ENCODE data around the gene HIF3A. TPM values are rescaled to one million over a fixed set of nuclear protein-coding genes. Genes with fewer than 3 reads are reported as not detected.

The HIF3A gene
- total RNA-seq, 3 donors from 2014 or later = 4.9 to 96.1 (median 19.0) TPM

GRCh38 chr19:46347985-46348384 is 51.1 kb downstream of the HIF3A start:
- no peak for ATAC-seq
- intact Hi-C loops (cut with DNase I, micrococcal nuclease) = no loop called here
- peaks cover 42% of the 10 kb centered on the region for H3K4me1 ChIP-seq (ENCODE audit: low read depth)
- DNase-seq = no peak
- TF ChIP-seq CTCF (IDR thresholded peaks at IDR 0.05) = no peak
- no peaks in the 10 kb centered on the region for H3K36me3 ChIP-seq (ENCODE audit: low read depth)
- H3K4me3 ChIP-seq = no peak overlapping the region
- no peaks in the 10 kb centered on the region for H3K9me3 ChIP-seq

GRCh38 chr19:46349311-46349993 is 52.6 kb downstream of the HIF3A start:
- Histone ChIP-seq H3K9me3 (no peaks in the 10 kb centered on the region), H3K4me1 (ENCODE audit: low read depth) (peaks cover 42% of the 10 kb centered on the region), H3K36me3 (ENCODE audit: low read depth) (no peaks in the 10 kb centered on the region), H3K4me3 (no peak overlapping the region)
- ATAC-seq (no peak), DNase-seq (no peak)
- intact Hi-C loops (cut with DNase I, micrococcal nuclease) = no loop called here
- no peak for TF ChIP-seq CTCF (IDR thresholded peaks at IDR 0.05)

GRCh38 chr19:46350029-46350757 is 53.4 kb downstream of the HIF3A start:
- intact Hi-C loops (cut with DNase I, micrococcal nuclease) = no loop called here
- TF ChIP-seq CTCF (IDR thresholded peaks at IDR 0.05) = no peak
- ATAC-seq (peak; percentile 24), DNase-seq (peak; percentile 59 to 68 (median 65))
- Histone ChIP-seq H3K36me3 (ENCODE audit: low read depth) (no peaks in the 10 kb centered on the region), H3K4me3 (no peak overlapping the region), H3K9me3 (no peaks in the 10 kb centered on the region), H3K4me1 (ENCODE audit: low read depth) (peaks cover 42% of the 10 kb centered on the region)

GRCh38 chr19:46350758-46351159 is 53.9 kb downstream of the HIF3A start:
- H3K4me3 ChIP-seq = no peak overlapping the region
- no peak for DNase-seq
- H3K9me3 ChIP-seq = no peaks in the 10 kb centered on the region
- ATAC-seq = no peak
- intact Hi-C loops (cut with DNase I, micrococcal nuclease) = no loop called here
- H3K4me1 ChIP-seq (ENCODE audit: low read depth) = peaks cover 42% of the 10 kb centered on the region
- no peaks in the 10 kb centered on the region for H3K36me3 ChIP-seq (ENCODE audit: low read depth)
- no peak for TF ChIP-seq CTCF (IDR thresholded peaks at IDR 0.05)

GRCh38 chr19:46351241-46352041 is 54.6 kb downstream of the HIF3A start:
- Histone ChIP-seq H3K4me3 (no peak overlapping the region), H3K9me3 (no peaks in the 10 kb centered on the region), H3K36me3 (ENCODE audit: low read depth) (no peaks in the 10 kb centered on the region), H3K4me1 (ENCODE audit: low read depth) (peaks cover 42% of the 10 kb centered on the region)
- peak in 2 of 3 donors; percentile 53 to 75 for DNase-seq
- TF ChIP-seq CTCF (IDR thresholded peaks at IDR 0.05) = no peak
- intact Hi-C loops (cut with DNase I, micrococcal nuclease) = no loop called here
- no peak for ATAC-seq

Data from mucosa of descending colon (tissue), 3 donors.